Dermis blood vessel endothelial cell (primary cell): ENCODE data around the gene NEK10. TPM values are rescaled to one million over a fixed set of nuclear protein-coding genes. Genes with fewer than 3 reads are reported as not detected.

Experiments
- DNase-seq: peaks from one replicate; pipeline ENCODE4 v3.0.0; 2010
- total RNA-seq: library from RNA; depleted of rRNA; stranded (reverse); fragments of >200 nt; gene quantifications from 2 replicates; pipeline ENCODE4 v1.2.3, GENCODE V29; 2014

Gene NEK10
- total RNA-seq, 1 donor from 2014 or later = 2.6 TPM

DNA sequence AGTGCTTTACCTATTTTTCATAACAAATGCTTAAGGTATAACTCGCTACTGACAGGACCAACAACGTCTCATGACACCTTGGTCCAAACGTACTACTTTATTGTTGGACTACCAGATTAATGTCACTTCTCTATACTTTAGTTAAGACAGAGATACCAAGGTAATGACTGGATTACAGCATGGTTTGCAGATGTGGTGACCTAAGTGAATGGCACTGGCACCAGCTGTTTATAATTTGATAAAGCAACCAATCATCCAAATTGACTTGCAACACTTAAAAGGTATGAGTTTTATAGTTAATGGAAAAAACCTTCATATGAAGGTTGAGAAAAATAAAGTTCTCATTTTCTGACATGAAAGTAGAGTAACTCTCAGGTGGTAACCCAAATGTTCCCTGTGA lies 209.0 kb downstream of the NEK10 start:
- DNase-seq = no peak

DNA sequence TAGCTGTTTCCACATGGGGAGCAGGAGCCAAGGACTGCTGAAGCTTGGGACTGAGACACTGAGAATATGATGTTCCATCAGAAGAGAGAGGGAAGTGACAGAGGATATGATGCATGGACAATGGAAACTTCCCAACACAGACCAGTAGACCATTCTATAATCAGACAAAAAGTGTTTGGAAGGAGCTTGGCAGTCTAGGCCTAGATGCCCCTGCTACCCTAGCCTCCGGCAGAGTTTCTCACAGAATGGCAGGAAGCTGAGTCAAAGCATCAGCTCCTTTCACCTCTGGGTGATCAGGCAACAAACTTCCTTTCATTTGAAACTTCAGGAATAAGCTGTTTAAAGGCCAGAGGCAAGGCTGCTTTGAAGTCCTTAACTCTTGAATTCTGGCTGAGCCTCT lies 222.0 kb downstream of the NEK10 start:
- DNase-seq = peak; percentile 95

DNA sequence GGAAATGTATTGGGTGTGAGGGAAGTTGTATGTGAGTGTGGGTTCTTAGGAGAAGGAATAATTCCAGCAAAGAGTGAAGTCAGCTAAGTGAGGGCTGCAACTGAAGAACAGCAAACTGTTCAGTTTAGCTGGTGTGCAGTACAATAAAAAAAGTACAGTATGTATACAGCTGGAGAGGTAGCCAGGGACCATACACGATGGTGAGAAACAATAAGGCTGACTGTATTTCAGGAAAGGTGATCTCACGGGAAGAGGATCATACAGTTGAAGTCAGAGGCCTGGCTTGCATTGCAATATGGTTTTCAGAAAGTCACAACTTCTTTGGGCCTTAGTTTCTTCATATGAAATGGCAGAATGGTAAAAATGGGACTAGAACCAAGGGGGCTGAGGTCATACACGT lies 222.4 kb downstream of the NEK10 start:
- peak; percentile 88 for DNase-seq

DNA sequence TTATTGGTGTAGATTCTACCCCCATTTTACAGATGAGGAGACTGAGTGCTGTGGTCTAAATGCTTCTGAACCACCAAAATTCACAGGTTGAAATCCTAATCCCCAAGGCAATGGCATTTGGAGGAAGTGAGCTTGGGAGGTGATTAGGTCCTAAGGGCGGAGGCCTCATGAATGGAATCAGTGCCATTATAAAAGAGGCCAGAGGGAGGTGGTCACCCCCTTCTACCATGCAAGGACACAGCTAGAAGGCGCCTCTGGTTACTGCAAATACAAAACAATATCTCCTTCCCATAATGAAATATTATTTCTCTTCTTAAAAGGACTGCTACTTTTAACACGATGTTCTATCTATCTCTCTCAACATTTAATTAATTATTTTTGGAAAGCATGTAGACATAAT lies 223.5 kb downstream of the NEK10 start:
- no peak for DNase-seq

DNA sequence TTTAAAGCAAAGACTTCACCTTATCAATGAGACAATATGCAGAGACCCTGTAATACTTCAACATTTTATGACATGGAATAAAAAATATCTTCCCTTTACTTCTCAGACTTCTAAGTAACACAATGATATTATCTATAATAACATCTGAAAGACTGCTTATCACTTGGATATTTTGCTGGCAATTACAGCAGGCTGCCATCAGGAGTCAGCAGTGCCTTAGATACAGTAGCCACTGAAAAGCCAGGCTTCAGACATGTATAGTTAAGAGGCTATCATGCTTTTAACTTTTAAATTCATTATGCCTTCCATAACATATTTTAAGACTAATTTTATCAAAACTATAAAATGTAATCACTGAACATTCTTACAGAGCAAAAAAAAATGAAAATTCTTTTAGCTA lies 227.5 kb downstream of the NEK10 start:
- DNase-seq = no peak

DNA sequence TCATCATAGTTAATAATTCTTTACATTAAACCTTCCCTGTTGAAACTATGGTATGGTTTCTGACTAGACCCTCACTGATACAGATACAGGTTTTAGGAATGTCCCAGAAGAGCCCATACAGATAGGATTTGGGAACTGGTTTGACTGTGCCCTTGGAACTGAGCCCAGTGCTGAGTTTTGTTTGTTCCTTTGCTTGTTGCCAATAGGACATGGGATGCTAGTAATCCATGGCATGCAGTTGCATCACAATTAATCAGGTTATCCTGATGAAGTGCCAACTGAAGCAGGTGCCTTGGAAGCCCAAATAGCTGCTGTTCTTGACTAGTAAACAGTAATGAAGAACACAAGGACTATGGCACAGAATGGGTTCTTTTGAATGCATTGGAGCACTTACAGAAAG lies 230.6 kb downstream of the NEK10 start:
- DNase-seq = no peak

DNA sequence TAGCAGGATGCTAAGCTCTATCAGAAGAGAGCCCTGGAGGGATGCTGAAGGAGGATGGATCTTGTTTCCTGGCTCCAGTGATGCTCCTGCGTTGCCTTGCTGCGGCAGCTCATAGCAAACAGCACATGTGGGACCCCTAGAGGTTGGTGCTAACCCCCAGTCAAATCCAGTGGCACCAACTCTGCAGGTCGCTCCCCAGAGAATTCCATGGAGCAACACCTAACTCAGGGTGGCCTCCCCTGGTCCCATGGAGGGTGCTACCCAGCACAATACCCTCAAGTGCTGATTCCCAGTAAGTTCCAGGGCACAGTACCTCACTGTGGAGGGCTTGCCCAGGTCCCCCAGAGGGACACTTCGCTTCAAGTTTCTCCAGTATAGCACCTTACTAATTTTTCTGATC lies 231.2 kb downstream of the NEK10 start:
- DNase-seq = no peak

DNA sequence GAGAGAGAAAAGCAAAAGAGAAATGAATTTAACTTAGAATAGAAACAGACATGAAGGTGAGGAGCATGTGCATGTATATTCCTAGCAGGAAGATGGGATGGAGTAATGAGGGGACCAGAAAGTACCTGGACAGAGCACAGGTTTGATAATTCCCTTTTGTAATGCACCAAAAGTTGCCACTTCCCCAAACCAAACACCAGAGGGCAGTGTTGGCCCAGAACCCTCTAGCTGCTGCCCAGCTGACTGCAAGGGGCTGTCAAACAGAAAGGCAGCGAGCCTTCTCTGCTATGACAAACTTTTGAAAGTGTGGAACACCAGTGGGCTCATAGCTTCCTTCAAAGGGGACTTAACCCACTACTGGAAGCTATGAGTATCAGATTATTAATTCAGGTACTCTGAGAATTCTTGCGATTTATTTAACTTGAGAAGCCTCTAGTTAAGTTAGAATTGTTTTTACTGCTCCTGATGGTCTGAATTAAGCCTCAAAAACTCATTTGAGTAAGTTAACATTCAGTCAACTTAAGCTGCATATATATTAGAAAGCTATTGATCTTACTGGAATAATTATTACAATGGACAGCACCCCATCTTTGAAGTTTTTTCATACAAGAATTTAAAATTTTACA lies 234.9 kb downstream of the NEK10 start:
- DNase-seq = peak; percentile 89

DNA sequence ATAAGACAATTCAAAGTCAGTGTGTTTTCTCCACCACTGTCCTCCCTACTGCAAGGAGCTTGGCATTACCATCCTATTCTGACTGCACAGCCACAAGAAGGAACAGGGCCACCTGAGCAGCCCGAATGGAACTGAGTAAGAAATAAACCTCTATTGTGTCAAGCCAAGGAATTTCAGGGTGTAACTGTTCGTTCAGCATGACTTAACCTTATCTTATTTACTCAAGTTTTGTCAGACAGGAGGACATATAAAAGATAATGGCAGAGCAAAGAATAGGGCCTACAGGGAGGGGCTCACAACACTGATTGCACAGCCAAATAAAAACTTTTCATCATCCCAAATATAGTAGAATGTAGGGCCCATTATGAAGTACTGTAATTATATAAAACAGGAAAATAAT lies 236.1 kb downstream of the NEK10 start:
- DNase-seq = no peak

DNA sequence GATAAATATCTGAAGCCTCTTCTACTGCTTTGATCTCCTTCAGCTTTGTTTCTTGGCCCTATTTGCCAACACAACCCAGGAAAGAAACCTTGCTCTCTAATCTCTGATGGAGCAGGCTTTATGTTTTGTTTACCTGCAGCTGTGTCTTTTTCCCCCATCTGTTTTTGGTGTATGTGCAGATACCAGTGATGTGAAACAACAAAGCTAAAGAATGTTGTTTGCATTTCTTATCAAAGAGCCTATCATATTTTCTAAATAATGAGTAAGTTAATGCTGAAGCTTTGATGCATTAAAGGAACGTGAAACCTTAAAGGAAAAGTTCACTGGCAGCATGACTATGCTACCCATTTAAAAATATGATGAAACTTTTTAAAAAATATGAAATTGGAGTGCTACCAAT lies 238.4 kb downstream of the NEK10 start:
- DNase-seq = no peak

DNA sequence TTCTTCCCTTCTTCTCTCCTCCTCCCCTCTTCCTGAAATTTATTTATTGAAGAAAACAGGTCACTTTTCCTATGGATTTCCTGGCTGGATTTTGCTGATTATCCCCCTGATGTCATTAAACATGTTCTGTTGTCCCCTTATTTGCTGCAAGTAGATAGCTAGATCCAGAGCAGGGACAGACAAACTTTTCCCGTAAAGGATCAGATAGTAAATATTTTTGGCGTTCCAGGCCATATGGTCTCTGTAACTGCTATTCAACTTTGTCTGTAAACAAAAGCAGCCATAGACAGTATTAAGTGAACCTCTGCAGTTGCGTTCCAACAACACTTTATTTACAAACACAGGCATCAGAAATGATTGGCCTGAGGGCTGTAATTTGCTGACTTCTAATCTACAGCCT lies 241.3 kb downstream of the NEK10 start:
- DNase-seq = no peak

DNA sequence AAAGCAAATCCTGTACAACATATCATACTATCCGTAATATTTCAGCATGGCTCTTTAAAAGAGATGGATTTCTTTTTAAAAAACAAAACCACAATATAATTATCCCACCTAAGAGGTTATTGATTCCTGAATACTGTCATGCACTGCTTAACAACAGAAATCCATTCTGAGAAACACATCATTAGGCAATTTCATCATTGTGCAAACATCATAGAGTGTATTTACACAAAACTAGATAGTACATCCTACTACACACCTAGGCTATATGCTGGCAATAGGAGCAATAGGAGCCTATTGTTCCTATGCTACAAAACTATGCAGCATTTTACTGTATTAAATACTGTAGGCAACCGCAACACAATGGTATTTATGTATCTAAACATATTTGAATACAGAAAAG lies 242.0 kb downstream of the NEK10 start:
- no peak for DNase-seq

DNA sequence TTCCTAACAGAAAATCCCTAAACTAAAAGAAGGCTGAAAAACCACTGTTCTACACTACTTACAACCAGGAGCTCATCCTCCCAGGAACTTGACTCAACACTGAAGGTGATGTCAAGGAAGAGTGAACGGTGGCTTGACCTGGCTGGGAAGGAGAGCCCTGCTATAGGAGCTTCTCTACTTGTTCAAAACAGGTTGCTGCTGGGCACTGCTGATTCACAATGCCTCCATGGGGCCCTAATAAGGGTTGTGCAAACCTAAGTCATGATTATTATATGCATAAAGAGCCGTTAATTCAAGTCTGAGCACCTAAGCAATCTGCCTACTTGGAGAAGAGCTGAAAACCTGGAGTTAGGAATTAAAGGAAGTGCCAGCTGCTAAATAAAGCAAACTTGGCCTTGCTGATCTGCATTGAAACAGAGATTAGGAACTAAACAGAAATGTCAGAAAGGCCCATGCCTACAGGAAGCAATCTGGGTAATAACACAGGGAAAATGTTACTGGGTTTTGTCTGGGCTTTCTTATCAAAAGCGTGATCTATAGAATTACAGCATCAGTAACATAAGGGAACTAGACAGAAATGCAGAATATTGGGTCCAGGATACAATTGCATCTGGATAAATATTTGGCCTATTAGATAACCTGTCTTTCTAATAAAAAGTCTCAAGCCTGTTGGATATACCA lies 243.2 kb downstream of the NEK10 start:
- no peak for DNase-seq

DNA sequence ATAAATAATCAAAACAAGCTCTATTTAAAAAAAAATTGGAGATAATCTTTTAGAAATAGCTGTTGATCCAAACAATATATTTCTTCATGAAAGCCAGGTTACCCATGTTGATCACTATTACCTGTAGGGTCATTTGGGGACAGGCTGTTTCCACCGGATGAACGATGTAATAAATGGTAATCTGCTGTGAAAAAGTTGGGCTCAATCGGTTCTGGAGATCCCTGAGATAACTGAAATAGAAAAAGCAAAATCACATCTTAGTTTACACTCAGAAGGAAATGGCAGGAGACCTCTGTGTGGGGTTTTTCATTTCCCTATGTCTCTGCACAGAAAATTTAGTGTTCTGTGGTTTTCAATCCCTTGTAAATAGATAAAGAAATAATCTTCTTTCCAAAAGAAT lies 249.5 kb downstream of the NEK10 start:
- DNase-seq = no peak

DNA sequence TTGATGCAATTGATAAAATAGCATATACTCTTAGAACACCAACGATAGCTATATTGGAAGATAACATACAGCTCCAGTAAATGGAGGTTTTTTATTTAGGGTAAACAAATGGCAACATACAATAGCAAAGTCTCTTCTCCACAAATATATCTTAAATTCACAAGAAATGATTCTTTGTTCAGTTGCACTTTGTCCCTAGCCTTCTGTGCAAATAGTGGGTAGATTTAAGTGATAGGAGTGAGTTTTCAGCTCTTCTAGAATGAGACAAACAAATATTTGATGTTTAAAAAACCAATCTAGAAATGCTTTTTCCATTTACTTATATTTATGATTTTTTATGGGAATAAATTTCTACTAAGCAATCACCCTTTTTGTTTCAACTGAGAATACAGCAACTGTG lies 253.8 kb downstream of the NEK10 start:
- no peak for DNase-seq

DNA sequence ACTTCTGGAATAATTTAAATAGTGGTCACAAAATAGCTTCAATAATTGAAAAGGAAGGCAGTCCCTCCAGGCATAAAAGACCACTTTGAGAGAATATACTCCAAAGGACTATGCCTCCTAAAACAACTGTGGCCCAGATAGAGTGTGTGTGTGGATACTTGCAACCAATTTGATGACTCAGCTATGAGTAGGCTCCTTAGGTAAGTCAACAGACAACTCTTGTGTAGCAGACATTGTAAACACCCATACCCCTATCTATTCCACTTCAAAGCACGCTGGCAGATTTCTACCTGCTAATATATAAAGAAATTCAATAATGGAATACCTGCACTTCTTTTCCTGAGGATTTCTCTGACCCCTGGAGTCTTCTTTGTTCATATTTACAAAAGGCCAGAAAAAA lies 254.5 kb downstream of the NEK10 start:
- DNase-seq = no peak

DNA sequence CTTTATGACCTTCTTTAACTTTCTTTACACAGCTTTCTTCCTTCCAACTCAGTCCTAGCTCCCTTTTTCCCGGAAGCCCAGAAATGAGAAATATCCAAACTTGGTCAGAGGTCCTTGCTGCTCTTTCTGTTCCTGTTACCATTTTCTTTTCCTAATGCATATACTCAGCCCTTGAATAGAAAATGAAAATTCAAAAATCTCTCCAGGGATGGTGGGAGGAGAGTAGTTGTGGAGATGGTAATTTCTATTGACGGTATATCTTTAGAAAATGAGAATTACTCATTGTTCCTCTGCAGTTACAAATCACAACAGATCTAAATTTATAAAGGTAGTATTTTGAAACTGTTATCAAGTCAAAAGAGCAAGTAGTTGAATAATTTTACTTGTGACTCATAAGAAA lies 255.1 kb downstream of the NEK10 start:
- DNase-seq = no peak

DNA sequence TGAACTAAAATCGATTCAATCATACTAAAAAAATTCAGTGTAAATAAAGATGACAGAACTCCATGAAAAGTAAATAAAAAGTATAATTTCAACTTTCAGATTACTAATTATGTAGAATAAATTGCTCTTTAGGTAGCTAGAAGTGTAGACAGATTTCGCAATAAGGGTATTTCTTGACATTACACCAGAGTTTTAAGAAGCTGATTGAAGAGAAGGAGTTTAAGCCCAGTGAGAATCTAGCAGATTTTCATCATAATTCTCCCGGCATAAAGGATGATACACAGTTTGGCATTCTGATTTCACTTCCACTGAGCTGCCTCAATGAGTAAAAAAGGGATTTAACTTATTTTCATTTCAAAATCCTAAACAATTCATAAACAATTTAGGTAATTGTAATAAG lies 259.2 kb downstream of the NEK10 start:
- DNase-seq = no peak

DNA sequence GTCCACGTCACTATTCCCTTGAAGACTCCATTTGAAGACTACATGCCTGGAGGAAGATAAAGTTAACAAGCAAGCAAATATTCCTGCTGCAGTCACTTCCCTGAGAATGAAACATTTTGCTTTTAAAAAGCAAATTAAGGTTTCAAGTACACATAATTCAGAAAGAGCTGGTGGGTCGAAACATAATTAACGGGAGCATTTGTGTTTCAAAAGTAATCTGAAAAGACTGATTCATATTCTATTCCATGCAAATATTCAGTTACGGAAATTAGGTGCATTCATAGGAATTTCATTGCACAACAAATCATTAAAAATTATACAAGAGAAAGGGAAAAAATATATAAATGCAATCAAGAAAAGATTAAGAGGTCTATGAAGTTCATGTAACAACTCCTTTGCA lies 260.9 kb downstream of the NEK10 start:
- no peak for DNase-seq

DNA sequence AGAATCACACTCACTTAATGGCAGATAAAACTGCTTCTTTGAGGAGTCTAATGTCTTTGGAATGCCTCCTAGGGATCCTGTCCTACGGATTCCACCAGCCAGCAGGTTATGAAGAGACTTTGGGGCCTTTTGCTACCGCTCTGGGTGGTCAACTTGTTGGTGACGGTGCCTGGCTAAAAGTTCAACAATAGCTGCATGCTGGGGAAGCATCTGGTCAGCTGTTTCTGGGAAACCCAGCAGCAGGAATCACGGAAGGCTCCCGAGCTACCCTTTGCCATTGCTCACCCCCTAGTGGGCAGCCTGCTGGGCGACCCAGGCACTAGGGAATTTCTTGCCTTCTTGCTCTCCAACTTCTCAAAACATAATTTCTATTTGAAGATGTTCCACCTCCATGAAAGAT lies 263.3 kb downstream of the NEK10 start:
- DNase-seq = peak; percentile 42

DNA sequence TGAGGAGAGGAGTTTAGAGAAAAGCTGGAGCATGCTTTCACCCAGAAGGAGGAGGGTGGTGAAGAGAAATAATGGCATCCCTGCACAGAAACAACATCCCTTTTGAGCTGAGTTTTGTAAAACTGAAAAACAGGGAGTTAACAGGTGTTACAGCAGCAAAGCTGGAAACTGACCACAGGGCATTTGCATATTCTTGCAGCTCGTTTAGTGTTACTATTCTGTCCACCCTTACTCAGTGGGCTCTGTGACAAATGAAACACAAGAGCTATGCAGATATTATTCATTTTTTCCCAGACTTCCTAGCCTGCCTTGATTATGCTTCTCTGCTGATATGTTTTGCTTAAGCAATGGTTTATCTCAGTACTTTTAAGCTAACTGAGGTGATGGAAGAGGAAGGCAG lies 272.0 kb downstream of the NEK10 start:
- no peak for DNase-seq

DNA sequence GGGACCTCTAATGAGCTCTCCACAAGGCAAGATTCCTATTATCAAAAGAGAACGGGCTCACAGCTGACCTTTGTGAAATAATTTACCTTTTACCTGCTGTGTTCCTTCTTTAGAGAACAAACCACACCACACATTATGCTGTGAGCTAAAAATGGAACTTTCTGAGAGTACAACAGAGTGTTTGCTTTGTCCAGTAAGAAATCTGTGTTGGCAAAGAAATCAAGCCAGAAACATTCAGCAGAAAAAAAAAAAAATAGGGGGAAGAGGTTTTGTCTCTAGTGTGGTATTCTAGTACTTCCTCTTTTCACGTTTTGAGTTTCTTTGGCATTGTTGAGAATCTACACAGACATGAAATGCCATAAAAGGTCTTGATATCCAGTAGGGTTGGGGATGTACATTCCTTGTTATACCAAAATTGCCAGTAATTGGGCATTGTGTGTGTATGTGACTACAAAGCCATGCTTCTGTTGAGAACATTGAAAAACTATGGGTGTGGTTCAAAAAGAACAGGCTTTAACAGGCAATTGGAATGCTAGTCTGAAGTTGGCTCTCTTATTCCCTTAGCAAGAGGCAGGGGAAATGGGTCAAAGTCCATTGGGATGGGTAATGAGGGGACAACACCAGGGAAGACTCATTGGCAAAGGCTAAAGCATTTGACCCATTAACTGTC lies 273.5 kb downstream of the NEK10 start:
- DNase-seq = no peak

DNA sequence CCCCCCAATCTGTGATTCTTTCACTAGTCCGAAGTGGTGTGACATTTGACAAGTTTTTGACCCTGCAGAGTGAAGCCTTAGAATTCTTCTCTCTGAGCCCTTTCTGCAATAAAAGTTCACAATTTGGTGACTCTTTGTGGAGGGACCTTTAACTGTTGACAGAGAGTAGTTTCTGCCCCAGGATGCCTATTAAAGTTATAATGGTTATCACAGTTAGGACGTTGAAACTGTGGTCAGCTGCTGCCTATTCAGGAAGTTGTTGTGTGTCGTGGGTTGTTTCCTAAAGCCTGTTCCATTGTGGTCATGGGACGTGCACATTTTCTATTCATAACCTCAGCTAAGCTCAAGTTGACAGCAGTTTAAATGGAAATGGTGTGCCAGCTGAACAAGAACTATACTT lies 274.5 kb downstream of the NEK10 start:
- peak; percentile 61 for DNase-seq

DNA sequence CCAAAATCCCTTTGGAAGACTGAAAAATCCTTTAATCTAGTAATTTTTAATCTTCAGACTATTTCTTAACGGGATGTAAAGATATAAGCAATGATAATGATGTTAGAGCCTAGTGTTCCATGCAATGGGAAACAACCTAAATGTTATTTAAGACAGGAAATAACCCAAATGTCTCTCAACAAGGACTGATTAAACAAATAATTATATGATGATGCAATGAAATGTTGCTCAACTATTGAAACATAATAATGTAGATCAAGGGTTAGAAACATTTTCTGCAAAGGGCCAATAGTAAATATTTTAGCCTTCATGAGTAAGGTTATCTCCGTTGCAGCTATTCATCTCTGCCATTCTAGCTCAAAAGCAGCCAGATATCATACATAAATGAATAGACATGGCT lies 275.4 kb downstream of the NEK10 start:
- no peak for DNase-seq
